Measurements from ENCODE around the gene IL16. TPM values are rescaled to one million over a fixed set of nuclear protein-coding genes. Genes with fewer than 3 reads are reported as not detected.

IL16 gene
- total and polyA plus RNA-seq, 2 donors from 2014 or later: 1.4 to 19.9 TPM

DNA sequence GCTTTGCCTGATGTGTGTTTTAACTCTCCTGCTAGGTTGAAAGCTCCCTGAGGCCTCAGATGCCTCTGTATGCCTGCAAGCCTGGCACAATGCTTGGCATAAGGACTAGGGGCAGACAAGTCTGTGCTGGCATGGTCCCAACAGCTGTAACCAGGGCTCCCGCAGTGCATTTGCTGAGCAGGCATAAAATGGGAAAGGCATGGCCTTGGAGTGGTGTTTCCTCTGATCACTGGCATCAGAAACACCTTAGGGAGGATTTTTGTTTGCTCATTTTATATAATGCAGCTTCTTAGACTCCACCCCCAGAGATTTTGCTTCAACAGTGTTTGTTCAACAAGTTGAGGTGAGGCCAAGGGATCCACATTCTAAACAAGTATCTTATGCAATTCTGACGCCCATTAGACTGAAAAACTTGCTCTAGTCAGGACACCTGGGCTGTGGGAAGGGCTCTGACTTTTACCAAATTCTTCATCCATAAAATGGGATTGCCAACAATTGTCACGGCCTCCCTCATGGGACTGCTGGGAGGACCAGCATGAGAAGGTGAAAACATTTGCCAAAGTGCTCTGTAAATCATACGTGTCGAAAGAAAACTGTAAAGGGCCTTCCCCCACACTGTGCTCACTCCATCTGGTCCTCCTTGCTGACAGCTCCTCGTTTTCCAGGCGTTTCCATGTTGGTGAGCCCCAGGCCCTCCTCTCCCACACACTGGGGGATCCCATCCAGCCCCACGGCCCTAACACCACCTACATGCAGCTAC, 84.2 kb downstream of the IL16 start:
- Histone ChIP-seq H3K9ac (ENCODE audit: low read length in 3 of 3) (no peak overlapping the region), H3K27me3 (ENCODE audit: control insufficient read depth, insufficient read depth, low read length) (no peaks in the 10 kb centered on the region), H3K27ac (ENCODE audit: low read depth in 2 of 2, low read length in 2 of 2) (no peak overlapping the region), H3K9me3 (ENCODE audit: control insufficient read depth in 2 of 3, insufficient read depth in 1 of 3, low read length in 3 of 3) (peaks cover 0 to 7% (median 0%) of the 10 kb centered on the region in 3 donors), H3K36me3 (ENCODE audit: control insufficient read depth in 2 of 3, insufficient read depth in 3 of 3, low read length in 3 of 3) (no peaks in the 10 kb centered on the region), H3K4me1 (ENCODE audit: control insufficient read depth in 2 of 3, insufficient read depth in 2 of 3, low read depth in 1 of 3, low read length in 3 of 3) (peaks cover 0 to 2% (median 0%) of the 10 kb centered on the region in 3 donors), H3K4me3 (ENCODE audit: low read length in 3 of 3) (no peak overlapping the region)
- FAIRE-seq (no peak), DNase-seq (peak in 1 of 5 donors; percentile 20)
- intact Hi-C loops (cut with DNase I): loop anchor here (10.0 kb wide), 1 partner anchor 54 kb away; no protein-coding TSS in a partner anchor
- TF ChIP-seq, protein P1, sequence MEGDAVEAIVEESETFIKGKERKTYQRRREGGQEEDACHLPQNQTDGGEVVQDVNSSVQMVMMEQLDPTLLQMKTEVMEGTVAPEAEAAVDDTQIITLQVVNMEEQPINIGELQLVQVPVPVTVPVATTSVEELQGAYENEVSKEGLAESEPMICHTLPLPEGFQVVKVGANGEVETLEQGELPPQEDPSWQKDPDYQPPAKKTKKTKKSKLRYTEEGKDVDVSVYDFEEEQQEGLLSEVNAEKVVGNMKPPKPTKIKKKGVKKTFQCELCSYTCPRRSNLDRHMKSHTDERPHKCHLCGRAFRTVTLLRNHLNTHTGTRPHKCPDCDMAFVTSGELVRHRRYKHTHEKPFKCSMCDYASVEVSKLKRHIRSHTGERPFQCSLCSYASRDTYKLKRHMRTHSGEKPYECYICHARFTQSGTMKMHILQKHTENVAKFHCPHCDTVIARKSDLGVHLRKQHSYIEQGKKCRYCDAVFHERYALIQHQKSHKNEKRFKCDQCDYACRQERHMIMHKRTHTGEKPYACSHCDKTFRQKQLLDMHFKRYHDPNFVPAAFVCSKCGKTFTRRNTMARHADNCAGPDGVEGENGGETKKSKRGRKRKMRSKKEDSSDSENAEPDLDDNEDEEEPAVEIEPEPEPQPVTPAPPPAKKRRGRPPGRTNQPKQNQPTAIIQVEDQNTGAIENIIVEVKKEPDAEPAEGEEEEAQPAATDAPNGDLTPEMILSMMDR (IDR thresholded peaks at IDR 0.05; ENCODE audit: borderline replicate concordance, extremely low read depth, insufficient read depth): no peak

DNA sequence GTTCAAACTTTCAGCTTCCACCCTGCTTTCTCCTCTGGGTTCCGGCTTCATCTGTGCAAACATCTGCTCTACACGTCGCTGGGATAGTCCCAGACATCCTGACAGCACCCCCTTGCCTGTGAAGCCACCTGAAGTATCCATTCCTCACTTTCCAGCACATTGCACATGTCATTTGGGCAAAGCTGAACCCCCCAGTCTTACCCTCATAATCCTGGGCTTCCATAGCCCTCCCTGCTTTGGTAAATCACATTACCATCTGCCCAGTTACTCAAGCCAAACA, 84.7 kb downstream of the IL16 start:
- H3K27ac ChIP-seq (ENCODE audit: low read depth in 2 of 2, low read length in 2 of 2): no peak overlapping the region
- peaks cover 0 to 2% (median 0%) of the 10 kb centered on the region in 3 donors for H3K4me1 ChIP-seq (ENCODE audit: control insufficient read depth in 2 of 3, insufficient read depth in 2 of 3, low read depth in 1 of 3, low read length in 3 of 3)
- no peaks in the 10 kb centered on the region for H3K27me3 ChIP-seq (ENCODE audit: control insufficient read depth, insufficient read depth, low read length)
- intact Hi-C loops (cut with DNase I): loop anchor here (10.0 kb wide), 1 partner anchor 53 kb away; no protein-coding TSS in a partner anchor
- H3K4me3 ChIP-seq (ENCODE audit: low read length in 3 of 3): no peak overlapping the region
- DNase-seq (no peak), FAIRE-seq (no peak)
- TF ChIP-seq, protein P1 (IDR thresholded peaks at IDR 0.05; ENCODE audit: borderline replicate concordance, extremely low read depth, insufficient read depth): no peak
- no peaks in the 10 kb centered on the region for H3K36me3 ChIP-seq (ENCODE audit: control insufficient read depth in 2 of 3, insufficient read depth in 3 of 3, low read length in 3 of 3)
- H3K9me3 ChIP-seq (ENCODE audit: control insufficient read depth in 2 of 3, insufficient read depth in 1 of 3, low read length in 3 of 3): peaks cover 0 to 7% (median 0%) of the 10 kb centered on the region in 3 donors
- no peak overlapping the region for H3K9ac ChIP-seq (ENCODE audit: low read length in 3 of 3)

DNA sequence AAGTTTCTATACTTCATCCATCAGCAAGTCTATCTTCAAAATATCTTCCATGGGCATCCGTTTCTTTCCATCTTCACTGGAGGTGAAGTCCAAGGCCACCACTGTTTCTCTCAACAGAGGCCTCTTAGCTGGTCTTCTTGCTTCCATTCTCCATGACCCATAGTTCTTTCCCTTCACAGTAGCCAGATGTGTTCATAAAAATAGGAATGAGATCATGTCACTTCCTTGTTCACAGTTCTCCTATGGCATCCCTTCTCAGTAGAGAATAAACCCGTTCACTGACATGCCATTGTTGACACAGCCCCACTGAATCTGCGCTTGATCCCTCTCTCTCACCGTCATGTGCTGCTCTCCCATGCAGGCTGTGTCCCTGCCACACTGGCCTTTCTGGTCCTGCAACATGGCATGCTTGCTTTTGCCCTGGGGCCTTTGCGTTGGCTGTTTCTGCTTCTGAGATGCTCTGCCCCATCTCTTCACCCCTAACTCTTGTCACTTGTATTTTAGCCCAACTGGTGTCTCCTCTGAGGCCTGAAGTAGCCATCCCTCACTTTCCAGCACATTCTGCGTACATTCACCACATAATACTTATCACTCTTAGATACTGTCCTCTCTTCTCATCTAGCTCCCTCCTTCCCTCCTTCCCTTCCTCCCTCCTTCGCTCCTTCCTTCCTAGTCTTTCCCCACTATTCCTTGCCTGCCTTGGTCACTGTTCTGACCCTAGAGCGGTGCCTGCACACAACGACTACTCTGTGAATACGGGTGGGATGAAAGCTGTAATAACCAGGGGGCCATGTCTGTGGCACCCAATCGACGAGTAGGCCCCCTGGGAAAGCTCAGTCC, 85.3 kb downstream of the IL16 start:
- Histone ChIP-seq H3K9me3 (ENCODE audit: control insufficient read depth in 2 of 3, insufficient read depth in 1 of 3, low read length in 3 of 3) (peaks cover 0 to 6% (median 0%) of the 10 kb centered on the region in 3 donors), H3K9ac (ENCODE audit: low read length in 3 of 3) (no peak overlapping the region), H3K27ac (ENCODE audit: low read depth in 2 of 2, low read length in 2 of 2) (no peak overlapping the region), H3K4me3 (ENCODE audit: low read length in 3 of 3) (no peak overlapping the region), H3K36me3 (ENCODE audit: control insufficient read depth in 2 of 3, insufficient read depth in 3 of 3, low read length in 3 of 3) (no peaks in the 10 kb centered on the region), H3K4me1 (ENCODE audit: control insufficient read depth in 2 of 3, insufficient read depth in 2 of 3, low read depth in 1 of 3, low read length in 3 of 3) (peaks cover 0 to 2% (median 0%) of the 10 kb centered on the region in 3 donors), H3K27me3 (ENCODE audit: control insufficient read depth, insufficient read depth, low read length) (no peaks in the 10 kb centered on the region)
- intact Hi-C loops (cut with DNase I): loop anchor here (10.0 kb wide), 1 partner anchor 53 kb away; no protein-coding TSS in a partner anchor
- FAIRE-seq (no peak), DNase-seq (no peak)
- TF ChIP-seq, protein P1 (IDR thresholded peaks at IDR 0.05; ENCODE audit: borderline replicate concordance, extremely low read depth, insufficient read depth): no peak
